GM18517 (cell line): ENCODE measurements around the gene DCTD.

Experiments
- ATAC-seq: cut with Tn5 transposase; IDR thresholded peaks from one replicate; pipeline ENCODE4 v1.9.1; 2021; ENCODE audit warnings: mild to moderate bottlenecking, moderate library complexity; ENCODE audit not compliant: unreplicated experiment

DCTD gene

GRCh38 chr4:182894681-182895275 lies 22.4 kb downstream of the DCTD start:
- no peak for ATAC-seq

GRCh38 chr4:182893474-182894080 lies 23.6 kb downstream of the DCTD start:
- ATAC-seq, result no peak

- ATAC-seq, result no peak
Measured at GRCh38 chr4:182893047-182893446, 24.1 kb downstream of the DCTD start.

- no peak for ATAC-seq
Measured at GRCh38 chr4:182890202-182890601, 27.0 kb downstream of the DCTD start.

- no peak for ATAC-seq
Measured at GRCh38 chr4:182888891-182889290, 28.3 kb downstream of the DCTD start.

GRCh38 chr4:182886768-182887167 lies 30.4 kb downstream of the DCTD start:
- ATAC-seq, result no peak

- no peak for ATAC-seq
Measured at GRCh38 chr4:182886205-182886604, 31.0 kb downstream of the DCTD start.

- no peak for ATAC-seq
Measured at GRCh38 chr4:182885738-182886077, 31.5 kb downstream of the DCTD start.

GRCh38 chr4:182885022-182885737 lies 32.0 kb downstream of the DCTD start:
- ATAC-seq, result no peak

- no peak for ATAC-seq
Measured at GRCh38 chr4:182884040-182884439, 33.1 kb downstream of the DCTD start.

GRCh38 chr4:182883351-182883750 lies 33.8 kb downstream of the DCTD start:
- ATAC-seq, result no peak

GRCh38 chr4:182881914-182882313 lies 35.3 kb downstream of the DCTD start:
- no peak for ATAC-seq

GRCh38 chr4:182880387-182881356 lies 36.5 kb downstream of the DCTD start:
- ATAC-seq, result no peak

GRCh38 chr4:182879913-182880312 lies 37.3 kb downstream of the DCTD start:
- ATAC-seq, result no peak

- ATAC-seq, result no peak
Measured at GRCh38 chr4:182878633-182879495, 38.3 kb downstream of the DCTD start.

- no peak for ATAC-seq
Measured at GRCh38 chr4:182877326-182877883, 39.8 kb downstream of the DCTD start.

GRCh38 chr4:182876427-182876826 lies 40.8 kb downstream of the DCTD start:
- no peak for ATAC-seq

GRCh38 chr4:182875453-182876405 lies 41.5 kb downstream of the DCTD start:
- ATAC-seq, result no peak

GRCh38 chr4:182874797-182875345 lies 42.3 kb downstream of the DCTD start:
- ATAC-seq, result no peak
